SU-DHL-6 (cell line): ENCODE data around the gene SCNM1.

ENCODE experiments used
- H2AFZ ChIP-seq: fragments of 200-600 bp; sonication (generic); 2 replicates; pipeline ENCODE4 v1.6.1; 2014; ENCODE audit warnings: low read depth, mild to moderate bottlenecking, moderate library complexity, mixed read lengths, antibody characterized with exemption, low read length; ENCODE audit not compliant: severe bottlenecking
- H3F3A ChIP-seq: fragments of 200-600 bp; shearing (Covaris generic); 2 replicates; pipeline ENCODE4 v1.6.0; 2016; ENCODE audit warnings: antibody characterized with exemption, mild to moderate bottlenecking; ENCODE audit not compliant: insufficient read depth
- H3K27ac ChIP-seq: fragments of 200-600 bp; sonication (generic); 2 replicates; pipeline ENCODE4 v1.5.1; 2016; ENCODE audit warnings: low read depth, mild to moderate bottlenecking, low read length, moderate library complexity, mixed read lengths
- H3K27me3 ChIP-seq: fragments of 200-600 bp; sonication (generic), shearing (Covaris generic); 2 replicates; pipeline ENCODE4 v1.6.0; 2014; ENCODE audit warnings: mild to moderate bottlenecking, low read length
- H3K36me3 ChIP-seq: fragments of 200-600 bp; sonication (generic); 2 replicates; pipeline ENCODE4 v1.6.1; 2014; ENCODE audit warnings: mild to moderate bottlenecking, low read length, mixed read lengths
- H3K4me2 ChIP-seq: fragments of 300-600, 200-600 bp; shearing (Covaris generic), sonication (generic); 2 replicates; pipeline ENCODE4 v1.6.0; 2014; ENCODE audit warnings: low read length, low read depth, mild to moderate bottlenecking; ENCODE audit not compliant: poor library complexity, severe bottlenecking
- H3K4me3 ChIP-seq: fragments of 200-600 bp; sonication (generic); 2 replicates; pipeline ENCODE4 v1.5.1; 2014; ENCODE audit warnings: antibody characterized with exemption, low read length, mild to moderate bottlenecking, mixed read lengths; ENCODE audit not compliant: insufficient read depth, poor library complexity, severe bottlenecking
- H3K79me2 ChIP-seq: fragments of 200-600 bp; sonication (generic); 2 replicates; pipeline ENCODE4 v1.6.1; 2014; ENCODE audit warnings: mild to moderate bottlenecking, low read length, moderate library complexity; ENCODE audit not compliant: insufficient read depth
- H3K9ac ChIP-seq: fragments of 200-600 bp; sonication (generic); 2 replicates; pipeline ENCODE4 v1.7.0; 2014; ENCODE audit warnings: mild to moderate bottlenecking, low read length
- H3K9me2 ChIP-seq: fragments of 200-600 bp; sonication (generic); replicated peaks from 2 replicates; pipeline ENCODE4 v1.6.1; 2014; ENCODE audit warnings: low read length; ENCODE audit not compliant: insufficient read depth
- H3K9me3 ChIP-seq: fragments of 200-600 bp; sonication (generic); 2 replicates; pipeline ENCODE4 v1.6.1; 2014; ENCODE audit warnings: low read length, mixed read lengths; ENCODE audit not compliant: insufficient read depth
- H4K20me1 ChIP-seq: fragments of 200-600 bp; sonication (generic); 2 replicates; pipeline ENCODE4 v1.6.1; 2014; ENCODE audit warnings: low read depth, mild to moderate bottlenecking, antibody characterized with exemption, low read length, moderate library complexity, mixed read lengths
- EZH2phosphoT487 ChIP-seq: fragments of 200-600 bp; sonication (generic), shearing (Covaris generic); conservative IDR thresholded peaks from 2 replicates; pipeline ENCODE4 v1.6.1; 2018; ENCODE audit warnings: mild to moderate bottlenecking, antibody characterized with exemption, low read length, moderate library complexity, mixed read lengths
- TF ChIP-seq, protein P1 (sequence below): fragments of 200-600 bp; sonication (generic); IDR thresholded peaks from one replicate; pipeline ENCODE4 v1.5.1; 2017; ENCODE audit warnings: antibody characterized with exemption, mild to moderate bottlenecking, low read length, moderate library complexity; ENCODE audit not compliant: insufficient read depth, poor library complexity, severe bottlenecking

SCNM1 gene, protein sequence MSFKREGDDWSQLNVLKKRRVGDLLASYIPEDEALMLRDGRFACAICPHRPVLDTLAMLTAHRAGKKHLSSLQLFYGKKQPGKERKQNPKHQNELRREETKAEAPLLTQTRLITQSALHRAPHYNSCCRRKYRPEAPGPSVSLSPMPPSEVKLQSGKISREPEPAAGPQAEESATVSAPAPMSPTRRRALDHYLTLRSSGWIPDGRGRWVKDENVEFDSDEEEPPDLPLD

DNA sequence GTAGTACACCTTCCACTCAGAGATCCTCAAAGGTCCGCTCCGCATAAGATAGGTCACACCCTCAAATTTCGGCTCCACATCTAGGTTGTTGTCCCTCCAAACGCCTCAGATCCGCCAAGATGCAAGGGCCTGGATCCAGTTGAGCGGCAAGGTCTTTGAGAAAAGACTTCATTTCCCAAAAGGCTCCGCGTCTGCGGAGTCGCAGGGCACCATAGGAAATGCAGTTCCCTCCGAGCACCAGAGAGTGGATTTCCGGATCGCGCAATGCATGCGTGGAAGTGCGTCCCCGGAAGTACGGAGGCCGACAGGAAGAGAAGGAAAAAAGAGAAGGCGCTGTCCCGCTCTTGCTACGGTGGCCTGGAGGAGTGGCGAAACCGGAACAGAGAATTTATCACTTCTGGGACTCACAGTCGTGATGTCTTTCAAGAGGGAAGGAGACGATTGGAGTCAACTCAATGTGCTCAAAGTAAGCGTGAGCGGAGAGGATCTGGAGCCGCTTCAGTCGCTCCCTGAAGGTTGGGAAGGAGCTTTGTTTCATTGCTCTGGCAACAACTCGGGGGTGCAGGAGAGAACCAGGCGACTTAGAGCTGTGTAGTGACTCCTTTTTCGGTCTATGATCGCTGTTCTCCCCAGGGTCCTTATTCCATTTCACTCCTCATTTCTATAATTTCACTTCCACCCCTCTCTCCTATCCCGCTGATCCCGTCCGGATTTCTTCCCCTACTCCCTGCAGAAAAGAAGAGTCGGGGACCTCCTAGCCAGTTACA is at the start of gene SCNM1, which contains the start of gene LYSMD1:
SCNM1 (plus strand) TSS at position 407 of the 767 bp plus-strand sequence; CDS start at position 416, 9 bp downstream.
LYSMD1 (minus strand) TSS at position 165 of the 767 bp plus-strand sequence. CDS start 644 bp downstream, outside the sequence.
- H3K36me3 ChIP-seq: no peaks in the 10 kb centered on the region
- peak within 1 kb of the TSS; percentile 93 for H3K4me3 ChIP-seq
- H3K27me3 ChIP-seq: no peaks in the 10 kb centered on the region
- 0 out of 2 replicates have a peak, but pooled peaks cover 5% of the 10 kb centered on the region for H3F3A ChIP-seq
- TF ChIP-seq, protein P1, sequence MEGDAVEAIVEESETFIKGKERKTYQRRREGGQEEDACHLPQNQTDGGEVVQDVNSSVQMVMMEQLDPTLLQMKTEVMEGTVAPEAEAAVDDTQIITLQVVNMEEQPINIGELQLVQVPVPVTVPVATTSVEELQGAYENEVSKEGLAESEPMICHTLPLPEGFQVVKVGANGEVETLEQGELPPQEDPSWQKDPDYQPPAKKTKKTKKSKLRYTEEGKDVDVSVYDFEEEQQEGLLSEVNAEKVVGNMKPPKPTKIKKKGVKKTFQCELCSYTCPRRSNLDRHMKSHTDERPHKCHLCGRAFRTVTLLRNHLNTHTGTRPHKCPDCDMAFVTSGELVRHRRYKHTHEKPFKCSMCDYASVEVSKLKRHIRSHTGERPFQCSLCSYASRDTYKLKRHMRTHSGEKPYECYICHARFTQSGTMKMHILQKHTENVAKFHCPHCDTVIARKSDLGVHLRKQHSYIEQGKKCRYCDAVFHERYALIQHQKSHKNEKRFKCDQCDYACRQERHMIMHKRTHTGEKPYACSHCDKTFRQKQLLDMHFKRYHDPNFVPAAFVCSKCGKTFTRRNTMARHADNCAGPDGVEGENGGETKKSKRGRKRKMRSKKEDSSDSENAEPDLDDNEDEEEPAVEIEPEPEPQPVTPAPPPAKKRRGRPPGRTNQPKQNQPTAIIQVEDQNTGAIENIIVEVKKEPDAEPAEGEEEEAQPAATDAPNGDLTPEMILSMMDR: no peak
- TF ChIP-seq EZH2phosphoT487: no peak
- peak within 1 kb of the TSS; percentile 79 for H3K4me2 ChIP-seq
- H3K9me3 ChIP-seq: no peaks in the 10 kb centered on the region
- H3K27ac ChIP-seq: peak within 1 kb of the TSS; percentile 45
- H4K20me1 ChIP-seq: no peaks in the 10 kb centered on the region
- peak within 1 kb of the TSS; percentile 77 for H3K9ac ChIP-seq
- no peaks in the 10 kb centered on the region for H3K9me2 ChIP-seq
- H3K79me2 ChIP-seq: peaks cover 22% of the 10 kb centered on the region
- peak within 1 kb of the TSS; percentile 60 for H2AFZ ChIP-seq

DNA sequence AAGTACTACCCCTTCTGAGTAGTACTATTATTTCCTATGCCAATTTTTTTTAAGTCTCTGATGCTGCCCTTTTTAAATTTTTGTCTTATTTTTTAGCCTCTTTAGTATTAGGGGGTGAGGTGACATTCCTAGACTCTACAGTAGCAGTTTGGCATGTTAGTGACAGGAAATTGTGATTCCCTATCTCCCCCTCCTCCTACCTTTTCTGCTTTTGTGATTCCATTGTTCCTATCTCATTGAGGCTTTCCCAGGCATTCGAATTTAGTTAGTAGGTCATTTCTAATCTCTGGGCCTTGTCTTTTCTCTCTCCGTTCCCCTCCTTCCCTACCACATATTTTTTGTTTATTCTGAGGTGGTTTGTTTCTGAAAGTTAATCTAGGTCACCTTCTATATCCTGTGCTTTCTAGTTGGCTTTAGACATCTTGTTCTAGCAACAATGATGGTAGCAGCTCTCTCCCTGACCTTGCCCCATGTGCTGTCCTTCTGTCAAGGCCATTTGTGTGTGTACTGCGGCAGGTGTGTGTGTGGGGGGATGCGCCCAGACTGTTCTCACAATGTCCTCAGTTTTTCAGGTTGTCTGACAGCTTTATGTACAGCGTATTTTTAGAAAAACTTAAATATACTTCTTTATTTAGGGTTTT is 41.1 kb upstream of the SCNM1 start:
- Histone ChIP-seq H4K20me1 (no peaks in the 10 kb centered on the region; the same call in 1 of the 2 replicates), H3K4me2 (no peak overlapping the region), H3K79me2 (no peaks in the 10 kb centered on the region), H3K4me3 (no peak overlapping the region), H2AFZ (no peak overlapping the region), H3K27ac (no peak overlapping the region), H3F3A (no peaks in the 10 kb centered on the region), H3K36me3 (no peaks in the 10 kb centered on the region), H3K9ac (no peak overlapping the region), H3K9me3 (no peaks in the 10 kb centered on the region), H3K9me2 (no peaks in the 10 kb centered on the region), H3K27me3 (no peaks in the 10 kb centered on the region)
- TF ChIP-seq, protein P1: no peak
- no peak for TF ChIP-seq EZH2phosphoT487

DNA sequence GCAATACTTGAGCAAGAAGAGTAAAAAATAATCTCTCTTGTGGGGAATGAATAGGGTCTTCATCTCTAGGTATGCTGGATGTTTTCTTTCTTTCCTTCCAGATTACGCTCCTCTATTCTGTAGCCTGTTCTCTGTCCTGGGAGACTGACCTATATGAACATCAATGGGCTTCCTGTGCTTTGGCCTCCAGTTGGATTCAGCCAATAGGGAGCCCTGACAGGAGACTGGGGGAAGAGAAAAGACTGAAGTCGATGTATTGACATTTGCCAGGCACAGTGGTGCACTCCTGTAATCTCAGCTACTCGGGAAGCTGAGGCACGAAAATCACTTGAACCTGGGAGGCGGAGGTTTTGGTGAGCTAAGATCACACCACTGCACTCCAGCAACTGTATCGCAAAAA is 37.1 kb upstream of the SCNM1 start:
- Histone ChIP-seq H2AFZ (no peak overlapping the region), H4K20me1 (no peaks in the 10 kb centered on the region; the same call in 1 of the 2 replicates), H3K4me2 (no peak overlapping the region), H3K4me3 (no peak overlapping the region), H3K27me3 (no peaks in the 10 kb centered on the region), H3K27ac (no peak overlapping the region), H3K79me2 (no peaks in the 10 kb centered on the region), H3K9me2 (no peaks in the 10 kb centered on the region), H3K9ac (no peak overlapping the region), H3F3A (no peaks in the 10 kb centered on the region), H3K36me3 (no peaks in the 10 kb centered on the region), H3K9me3 (no peaks in the 10 kb centered on the region)
- TF ChIP-seq, protein P1: no peak
- no peak for TF ChIP-seq EZH2phosphoT487
